ENCODE data around the gene CFAP77.

The CFAP77 gene

DNA sequence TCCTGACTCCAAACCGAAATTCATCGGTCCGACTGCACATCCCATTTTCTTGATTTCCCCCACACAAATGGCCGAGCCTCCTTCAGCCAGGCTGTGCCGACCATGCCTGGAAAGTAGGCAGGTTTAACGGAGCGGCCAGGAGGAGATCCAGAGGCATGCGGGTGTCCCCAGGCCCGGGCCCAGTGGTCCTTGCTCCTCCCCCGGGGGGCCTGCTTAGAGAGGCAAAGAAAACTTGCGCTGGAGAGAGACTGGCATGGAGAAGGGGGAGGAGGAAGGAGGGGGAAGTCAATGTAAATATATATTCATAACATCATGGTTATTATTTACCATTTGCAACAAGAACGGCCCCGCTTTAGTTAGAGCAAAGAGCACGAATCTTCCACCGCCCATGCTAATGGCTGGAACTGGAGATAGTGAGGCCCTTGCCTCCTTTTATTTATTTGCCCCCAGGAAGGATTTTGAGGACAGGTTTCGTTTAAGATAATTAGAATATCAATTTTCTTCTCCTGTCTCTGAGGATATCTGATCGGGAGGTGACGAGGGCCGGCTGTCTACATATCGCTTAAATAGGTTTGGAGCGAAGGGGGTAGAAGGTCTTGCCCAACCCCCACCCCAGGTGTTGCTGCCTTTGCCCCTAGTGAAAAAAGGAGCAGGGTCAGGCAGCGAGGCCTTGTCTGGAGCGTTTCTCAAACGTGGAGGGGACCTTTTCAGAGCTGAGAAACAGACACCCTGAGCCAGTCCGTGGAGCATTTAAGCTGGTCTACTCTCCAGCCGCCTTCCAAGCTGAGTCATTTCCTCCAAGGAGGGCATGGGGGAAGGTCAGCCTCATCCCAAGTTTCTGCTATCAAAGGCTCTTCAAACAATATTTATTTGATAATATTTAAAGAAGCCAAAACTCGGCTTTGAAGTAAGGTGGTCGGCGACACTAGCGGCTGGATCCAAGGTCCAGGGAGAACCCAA lies 174.9 kb downstream of the CFAP77 start:
- DNase-seq: no peak

DNA sequence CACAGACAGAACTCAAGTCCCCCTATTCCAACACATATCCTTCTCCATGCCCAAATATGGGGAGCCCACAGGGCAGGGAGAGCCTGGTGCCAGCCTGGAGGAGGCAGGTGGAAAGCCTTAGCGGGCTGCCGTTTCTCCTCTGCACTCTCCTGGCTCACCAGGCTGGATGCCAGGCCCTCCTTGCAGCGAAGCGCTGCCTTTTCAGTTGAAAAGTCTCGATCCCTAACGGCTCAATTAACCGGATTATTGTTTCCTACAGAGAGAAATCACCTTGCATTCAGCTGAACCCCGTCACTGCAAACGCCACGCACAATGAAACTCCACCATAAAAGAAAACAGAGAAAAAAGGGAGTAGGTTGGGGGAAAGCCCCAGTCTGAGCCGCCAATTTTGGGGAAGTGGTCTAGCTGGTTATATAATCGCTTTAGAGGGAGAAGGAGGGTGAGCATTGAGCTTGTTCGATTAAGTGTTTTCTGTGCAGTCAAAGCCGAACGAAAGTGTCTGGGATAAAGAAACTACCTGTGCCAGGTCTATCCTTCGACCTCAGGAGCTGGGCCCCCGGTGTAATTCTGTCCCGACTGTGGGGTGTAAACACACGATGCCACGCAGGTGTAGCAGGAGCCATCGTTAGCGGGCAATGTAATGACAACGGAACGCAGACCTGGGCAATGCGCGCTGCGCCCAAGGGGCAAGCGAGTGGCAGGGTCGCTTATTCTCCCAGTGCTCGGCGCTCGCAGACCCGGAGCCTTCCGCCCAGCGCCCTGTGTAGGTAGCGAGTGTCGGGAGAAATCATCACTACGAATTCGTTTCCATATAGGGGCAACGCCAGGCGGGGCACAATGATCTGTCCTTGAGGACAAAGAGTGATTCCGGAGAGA lies 176.2 kb downstream of the CFAP77 start:
- no peak for DNase-seq

DNA sequence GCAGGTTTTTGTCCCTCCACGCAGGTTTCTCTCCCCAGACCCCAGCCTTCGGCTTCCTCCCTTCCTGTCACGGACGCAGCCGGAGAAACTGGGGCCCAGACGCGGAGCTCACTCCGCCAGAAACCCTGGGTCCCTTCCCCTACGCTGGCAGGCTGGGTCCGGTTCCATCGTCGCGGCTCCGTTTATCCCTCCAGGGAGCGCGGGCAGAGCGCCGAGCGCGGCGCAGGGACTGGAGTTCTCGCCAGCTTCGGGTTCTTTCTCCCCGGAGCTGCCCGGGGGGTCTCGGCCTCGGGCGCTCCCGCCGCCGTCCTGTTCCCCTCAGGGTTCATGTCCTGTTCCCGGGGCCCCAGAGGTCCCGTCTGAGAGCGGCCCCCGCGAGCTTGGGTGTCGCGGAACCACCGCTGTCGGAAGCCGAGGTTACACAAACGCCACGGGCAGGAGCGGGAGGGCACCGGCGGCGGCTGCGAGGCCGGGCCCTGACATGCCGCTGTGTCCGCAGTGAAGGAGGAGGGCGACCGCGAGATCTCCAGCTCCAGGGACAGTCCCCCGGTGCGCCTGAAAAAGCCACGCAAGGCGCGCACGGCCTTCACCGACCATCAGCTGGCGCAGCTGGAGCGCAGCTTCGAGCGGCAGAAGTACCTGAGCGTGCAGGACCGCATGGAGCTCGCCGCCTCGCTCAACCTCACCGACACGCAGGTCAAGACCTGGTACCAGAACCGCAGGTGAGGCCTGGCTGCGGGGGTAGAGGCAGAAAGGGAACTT lies 177.0 kb downstream of the CFAP77 start:
- DNase-seq: no peak

DNA sequence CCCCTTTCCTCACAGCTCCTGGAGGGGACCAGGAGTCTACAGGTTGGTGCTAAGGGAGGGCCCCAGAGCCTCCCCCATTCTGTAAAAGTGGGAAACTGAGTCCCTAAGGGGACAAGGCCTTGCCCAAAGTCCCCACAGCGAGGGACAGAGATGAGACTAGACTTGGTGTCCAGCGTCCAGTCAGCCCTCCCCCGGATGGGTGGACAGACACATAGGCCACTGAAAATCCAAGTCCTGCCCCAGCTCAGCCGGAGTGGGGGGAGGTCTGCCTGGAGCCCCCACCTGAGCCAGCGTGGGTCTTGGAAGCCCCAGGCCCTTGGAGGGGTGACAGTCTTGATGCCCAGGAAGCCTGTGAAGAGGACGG lies 177.6 kb downstream of the CFAP77 start:
- DNase-seq: no peak

DNA sequence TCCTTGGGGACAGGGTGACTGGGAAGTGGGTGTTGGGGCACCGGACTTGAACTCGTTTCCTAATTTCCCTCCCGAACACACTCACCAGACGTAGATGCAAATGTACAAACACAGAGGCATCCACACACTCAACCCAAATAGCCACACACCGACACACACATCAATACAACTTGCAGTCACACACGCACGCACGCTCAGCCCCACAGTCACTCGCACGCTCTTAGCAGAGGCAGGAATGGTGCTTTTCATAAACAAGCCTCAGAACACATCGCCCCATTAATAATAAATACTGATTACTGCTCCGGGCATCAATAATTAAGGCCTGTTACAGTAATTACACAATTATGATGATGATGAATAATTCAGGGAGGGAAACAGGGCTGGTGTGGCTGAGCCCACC lies 178.1 kb downstream of the CFAP77 start:
- no peak for DNase-seq

DNA sequence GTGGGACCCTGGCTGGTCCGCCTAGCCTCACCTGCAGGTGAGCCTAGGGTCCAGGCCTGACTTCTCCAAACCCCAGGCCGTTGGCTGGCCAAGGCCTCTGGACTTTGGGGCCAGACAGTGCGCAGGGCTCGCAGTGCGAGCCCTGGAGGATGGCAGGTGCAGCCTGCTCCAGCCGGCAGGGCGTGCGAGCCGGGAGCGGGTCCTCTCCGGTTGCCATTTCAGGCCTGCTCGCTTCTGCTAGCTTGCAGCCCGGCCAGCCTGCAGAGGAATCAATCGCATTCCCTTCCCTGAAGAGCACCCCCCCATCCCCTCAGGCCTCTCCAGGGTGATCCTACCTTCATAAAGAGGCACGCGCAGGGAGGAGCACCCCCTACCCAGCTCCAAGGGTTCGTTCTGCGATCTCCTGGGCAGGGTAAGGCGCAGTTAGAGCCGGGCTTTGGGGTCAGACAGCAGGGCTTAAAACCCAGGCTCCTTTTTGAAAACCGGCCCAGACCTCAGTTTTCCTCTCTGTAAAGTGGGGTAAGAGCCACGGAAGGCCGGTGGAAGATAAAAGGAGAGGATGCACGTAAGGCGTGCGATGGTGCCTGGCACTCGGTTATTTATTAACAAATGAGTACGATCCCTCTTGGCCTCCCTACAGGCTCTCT lies 178.6 kb downstream of the CFAP77 start:
- DNase-seq: no peak

DNA sequence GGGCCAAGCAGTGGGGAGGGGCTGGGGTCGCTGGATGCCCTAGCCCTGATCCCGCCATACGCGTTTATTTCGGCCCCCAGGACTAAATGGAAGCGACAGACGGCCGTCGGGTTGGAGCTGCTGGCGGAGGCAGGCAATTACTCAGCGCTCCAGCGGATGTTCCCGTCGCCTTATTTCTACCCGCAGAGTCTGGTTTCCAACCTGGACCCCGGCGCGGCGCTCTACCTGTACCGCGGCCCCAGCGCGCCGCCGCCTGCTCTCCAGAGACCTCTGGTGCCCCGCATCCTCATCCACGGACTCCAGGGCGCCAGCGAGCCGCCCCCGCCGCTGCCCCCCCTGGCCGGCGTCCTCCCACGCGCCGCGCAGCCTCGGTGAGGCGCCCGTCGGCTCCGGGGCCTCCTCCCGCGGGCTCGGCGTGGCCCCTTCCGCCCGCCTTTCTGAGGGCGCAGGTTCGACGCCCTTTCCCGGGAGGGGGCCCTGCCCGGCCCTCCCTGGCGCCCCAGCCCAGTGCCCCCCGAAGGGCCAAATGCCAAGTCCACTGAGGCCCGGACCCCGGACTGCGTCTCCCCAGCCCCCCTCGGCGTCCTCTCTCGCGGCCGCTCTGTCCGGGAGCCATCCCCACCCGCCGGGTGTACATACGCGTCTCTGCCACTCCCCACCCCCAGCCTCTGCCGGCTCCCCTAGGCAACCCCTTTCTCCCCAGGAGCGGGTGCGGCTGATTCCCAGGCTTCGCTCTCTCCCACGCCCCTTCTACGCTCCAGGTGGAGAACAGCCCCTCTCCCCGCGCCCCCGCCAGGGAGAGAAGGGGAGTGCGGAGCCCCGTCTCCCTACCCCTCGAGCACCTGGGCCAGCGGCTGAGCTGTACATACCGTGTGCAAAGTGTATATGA lies 179.4 kb downstream of the CFAP77 start:
- DNase-seq: no peak

DNA sequence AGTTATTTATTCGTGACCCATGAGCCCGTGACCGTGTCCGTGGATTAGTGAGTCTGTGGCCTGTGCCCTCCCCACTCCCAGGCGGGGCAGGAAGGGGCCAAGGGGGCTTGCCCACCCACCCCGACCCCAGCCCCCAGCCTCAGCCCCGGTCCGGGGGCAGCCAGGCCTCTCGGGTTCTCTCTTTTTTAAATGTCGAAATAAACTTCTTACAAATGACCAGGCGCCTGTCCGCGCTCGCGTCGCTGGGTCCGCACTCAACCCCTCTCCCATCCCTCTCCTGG lies 180.0 kb downstream of the CFAP77 start:
- no peak for DNase-seq

DNA sequence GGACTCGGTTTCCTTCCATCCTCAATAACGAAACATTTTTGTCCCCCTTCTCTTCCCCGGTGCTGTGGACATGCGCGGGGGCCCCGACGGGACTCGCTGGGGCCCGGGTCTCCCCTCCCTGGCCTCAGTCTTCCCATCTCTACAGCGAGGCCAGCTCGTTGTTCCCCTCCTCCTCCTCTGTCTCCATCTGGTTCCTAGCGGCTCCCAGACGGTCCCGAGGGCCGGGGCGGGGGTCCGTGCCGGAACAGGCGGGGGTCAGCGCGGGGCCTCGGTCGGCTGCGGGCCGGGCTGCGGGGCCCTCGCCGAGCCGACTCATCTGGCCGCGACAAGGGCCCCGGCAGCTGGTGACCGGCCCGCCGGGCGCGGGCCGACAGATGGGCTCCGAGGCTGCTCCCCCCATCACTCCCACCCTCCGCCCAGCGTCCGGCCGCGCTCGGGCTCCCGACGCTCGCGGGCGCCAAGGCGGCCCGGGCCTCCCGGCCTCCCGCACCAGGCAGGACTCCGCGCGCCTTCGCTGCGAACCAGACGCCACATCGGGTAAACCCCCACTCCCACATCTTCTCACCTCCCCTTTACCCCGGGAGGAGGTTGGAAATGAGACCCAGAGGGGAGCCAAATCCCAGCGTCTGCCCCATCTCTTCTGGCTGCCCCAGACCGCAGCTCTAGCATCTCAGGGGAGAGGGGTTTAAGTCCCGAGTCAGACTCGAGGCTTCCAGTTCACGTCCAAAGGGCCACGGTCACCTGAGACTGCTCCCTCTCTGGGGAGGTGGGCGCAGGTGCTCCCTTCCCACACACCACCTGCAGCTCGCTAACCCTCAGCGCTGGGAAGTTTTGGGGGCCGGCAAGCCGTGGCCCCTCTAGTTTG lies 180.5 kb downstream of the CFAP77 start:
- no peak for DNase-seq

DNA sequence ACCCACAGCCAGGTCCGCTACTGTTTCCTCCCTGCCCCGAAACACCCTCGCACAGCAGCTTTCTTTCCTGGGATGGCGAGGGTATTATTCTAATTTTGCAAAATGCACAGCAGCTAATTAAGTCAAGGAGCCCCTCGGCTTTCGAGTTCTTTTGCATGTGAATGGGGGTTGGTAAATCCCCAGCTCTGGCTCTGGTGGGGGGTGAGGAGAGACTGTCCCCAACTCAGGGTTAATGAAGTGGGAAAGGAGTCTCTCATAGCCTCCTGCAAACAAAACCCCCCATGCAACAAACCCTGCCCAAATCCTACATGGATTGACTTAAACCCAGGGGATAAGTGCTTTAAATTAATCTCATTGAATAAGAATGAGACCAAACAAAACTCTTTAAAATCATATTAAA lies 181.2 kb downstream of the CFAP77 start:
- no peak for DNase-seq

DNA sequence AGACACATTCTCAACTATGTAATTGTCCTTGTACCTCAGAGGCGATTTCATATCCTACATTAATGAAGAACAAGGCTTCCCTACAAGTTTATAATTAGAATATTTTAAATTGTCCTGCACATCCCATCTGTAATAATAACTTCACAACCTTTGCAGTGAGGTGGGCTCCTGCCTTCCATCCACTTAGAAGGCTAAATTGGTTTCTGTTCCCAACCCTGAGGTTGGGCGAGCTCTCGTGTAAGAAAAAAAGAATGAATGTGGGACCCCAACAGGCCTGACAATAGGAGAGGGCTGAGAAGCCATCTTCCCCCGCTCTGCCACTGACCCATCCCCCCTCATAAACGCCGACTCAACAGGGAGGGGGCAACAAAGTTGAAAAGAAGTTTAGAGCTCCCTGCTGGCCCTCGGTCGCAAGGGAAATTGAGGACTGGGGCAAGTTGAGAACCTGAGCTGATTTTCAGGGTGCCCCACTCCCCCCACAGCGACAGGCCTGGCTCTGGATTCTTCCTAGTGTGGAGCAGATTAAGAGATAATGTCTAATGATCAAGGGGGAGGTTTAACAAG lies 181.8 kb downstream of the CFAP77 start:
- DNase-seq: no peak

DNA sequence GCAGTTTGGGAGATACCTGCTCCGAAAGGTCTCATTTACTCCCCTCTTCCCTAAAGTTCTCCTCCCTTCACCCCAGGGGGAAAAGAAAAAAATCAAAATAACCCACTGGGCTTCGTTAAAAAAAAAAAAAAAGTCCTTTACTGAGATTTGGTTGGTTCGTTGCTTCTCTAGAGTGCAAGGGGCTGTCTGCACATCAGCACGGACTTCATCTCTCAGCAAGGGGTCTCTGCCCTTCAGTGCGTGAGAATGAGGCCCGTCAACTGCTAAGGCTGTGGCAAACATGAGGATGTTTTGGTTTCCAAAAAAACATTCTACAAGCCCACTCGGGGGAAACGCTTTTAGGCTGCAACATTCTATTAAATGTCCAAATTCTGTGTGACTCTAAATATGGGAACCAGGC lies 182.4 kb downstream of the CFAP77 start:
- no peak for DNase-seq

DNA sequence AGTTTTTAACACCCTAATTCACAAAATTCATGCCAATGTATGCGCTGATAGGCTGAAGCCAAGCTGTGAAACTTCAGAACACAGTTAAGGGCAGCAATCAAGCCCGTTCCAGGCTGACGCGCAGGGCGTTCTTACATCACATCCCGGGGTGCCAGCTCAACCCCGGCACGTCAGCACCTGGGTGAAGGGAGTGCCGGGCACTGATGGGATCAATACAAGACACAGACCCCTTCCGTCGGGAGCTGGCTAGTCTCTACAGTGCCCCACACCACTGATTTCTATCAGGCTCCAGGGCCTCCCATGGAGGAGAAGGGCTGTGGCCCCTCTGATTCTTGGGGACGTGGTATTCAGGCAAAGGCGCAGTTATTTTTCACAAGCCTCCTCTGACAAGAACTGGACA lies 184.4 kb downstream of the CFAP77 start:
- no peak for DNase-seq

DNA sequence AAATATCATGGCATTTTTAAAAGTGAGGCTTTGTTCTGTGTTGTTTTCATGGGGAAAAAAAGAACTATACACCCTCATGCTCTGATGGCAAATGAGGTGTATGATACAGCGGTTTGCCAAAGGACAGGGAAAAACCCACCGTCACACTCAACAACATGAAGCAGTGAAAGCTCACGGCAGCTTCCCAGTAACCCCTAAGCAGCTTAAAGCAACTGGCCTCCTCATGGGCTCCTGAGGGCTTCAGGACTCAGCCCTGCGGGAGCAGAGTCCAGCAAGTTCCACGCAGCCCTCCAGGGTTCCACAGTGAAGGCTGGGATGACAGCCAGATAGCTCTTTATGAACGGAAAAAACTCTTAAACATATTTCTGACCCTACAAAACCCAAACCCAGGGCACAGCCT lies 185.3 kb downstream of the CFAP77 start:
- DNase-seq: no peak

DNA sequence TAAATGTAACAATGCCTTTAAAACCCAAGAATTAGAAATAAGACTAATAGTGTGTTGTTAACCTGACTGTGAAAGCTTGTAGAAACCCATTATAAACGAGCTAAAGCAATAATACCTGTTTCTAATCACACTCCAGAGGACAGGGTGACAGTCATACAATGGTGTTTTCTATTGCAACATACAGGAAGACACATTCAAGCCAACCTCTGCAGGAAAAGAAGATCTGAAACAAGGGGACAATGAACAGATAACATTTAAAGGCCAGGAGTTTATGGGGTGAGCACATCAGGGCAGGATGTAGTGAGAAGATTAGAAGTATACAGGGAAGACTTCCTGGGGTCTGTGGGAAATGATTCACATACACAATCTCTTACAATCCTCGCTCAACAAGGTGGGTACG lies 186.2 kb downstream of the CFAP77 start:
- DNase-seq: no peak

DNA sequence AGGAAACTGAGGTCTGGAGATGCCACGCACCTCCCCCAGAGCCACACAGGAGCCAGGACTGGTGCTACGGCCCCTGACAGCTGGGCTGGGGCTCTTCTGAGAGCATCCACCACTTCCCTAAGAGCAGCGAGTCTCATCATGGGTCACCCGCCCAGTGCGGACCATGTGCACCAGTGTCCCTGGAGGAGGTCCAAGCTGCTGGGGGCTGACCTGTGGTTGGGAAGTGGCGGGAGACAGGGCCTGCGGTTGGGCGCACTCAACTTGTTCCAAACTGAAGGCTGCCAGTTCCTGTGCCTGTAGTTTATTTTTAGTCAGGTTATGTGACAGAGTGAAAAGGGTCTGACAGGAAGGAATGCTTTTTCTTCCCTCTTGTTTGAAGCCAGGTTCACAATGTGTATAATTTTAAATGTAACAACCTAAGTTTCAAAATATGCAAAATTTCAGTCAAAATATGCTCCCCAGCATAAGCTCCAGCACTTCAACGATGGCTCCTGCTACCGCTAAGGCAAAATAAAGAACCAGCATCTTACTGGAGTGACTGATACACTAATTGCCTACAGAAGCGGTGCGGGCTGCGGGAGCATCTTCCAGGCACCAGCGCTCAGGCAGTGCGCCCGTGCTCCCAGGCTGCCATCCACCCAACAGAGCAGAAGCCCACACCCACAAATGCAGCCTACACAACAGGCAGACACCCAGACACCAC lies 187.2 kb downstream of the CFAP77 start:
- no peak for DNase-seq

DNA sequence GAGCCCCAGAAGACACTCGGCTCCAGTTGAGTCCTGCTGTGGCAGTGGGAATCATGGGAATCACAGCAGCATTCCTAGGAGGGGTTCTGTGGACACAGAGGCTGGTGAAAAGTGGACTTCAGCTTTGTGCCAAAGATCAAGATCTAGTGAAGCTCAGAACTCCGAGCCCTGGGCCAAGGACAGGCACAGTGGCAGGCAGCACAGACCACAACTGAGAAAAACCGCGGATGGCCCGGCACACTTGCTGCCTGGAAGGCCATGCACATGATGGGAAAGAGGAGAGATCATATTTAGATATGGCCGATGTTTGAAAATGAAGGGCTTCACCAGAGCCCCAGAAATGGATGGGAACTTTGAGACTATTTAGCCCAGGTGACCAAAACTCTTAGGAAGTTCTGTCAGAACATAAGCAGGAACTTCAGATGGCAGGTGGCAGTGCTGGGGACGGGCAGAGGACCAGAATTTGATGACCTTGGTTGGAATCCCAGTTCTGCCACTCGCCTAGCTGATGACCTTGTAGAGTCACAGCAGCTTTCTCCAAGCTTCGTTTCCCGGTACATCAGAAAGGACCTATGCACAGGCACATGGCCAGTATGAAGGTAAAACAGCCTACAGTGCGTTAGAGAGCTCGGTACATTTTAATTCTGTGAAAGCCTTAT lies 190.4 kb downstream of the CFAP77 start:
- DNase-seq: no peak

DNA sequence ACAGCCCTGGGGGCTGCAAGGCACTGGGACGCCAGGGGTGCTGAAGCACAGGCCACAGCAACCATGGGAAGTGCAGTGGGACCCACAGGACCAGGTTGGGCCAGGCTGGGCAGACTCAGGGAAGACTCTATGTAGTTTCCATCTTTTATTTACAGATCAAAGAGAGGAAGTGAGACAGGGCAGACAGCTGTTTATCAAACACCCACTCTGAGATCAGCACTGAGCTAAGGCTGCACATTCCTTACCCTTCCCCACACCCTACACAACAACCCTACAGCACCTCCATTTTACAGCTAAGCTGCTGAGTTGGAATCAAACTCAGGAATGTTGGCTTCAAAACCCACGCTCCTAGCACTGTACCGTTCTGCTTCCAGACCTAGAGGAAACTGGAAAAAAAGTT lies 192.2 kb downstream of the CFAP77 start:
- no peak for DNase-seq

DNA sequence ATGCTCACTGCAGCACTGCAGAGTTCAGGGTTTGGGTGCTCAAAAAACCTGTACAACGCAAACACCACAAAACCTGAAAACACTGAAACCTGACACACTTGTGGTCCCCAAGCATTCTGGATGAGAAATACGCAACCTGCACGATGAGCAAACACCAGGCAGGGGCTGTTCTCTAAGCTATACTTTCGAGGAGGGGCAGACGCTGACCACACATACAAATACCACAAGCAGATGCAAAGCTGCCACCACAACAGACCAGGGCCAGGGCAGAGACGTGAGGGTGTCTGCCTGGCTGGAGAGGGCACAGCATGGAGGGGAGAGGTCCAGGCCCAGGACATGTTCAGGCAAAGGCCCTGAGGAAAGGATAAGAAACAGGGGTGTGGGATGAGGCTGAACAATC lies 195.4 kb downstream of the CFAP77 start:
- no peak for DNase-seq

All from activated CD8-positive, alpha-beta memory T cell treated with anti-CD3 and anti-CD28 coated beads for 24 hours (primary cell).